ENCODE results near the gene MAIP1. TPM values are rescaled to one million over a fixed set of nuclear protein-coding genes. Genes with fewer than 3 reads are reported as not detected.

MAIP1 gene
- total and polyA plus RNA-seq, 2 donors (not counting 3 experiments of a cell fraction or from before 2014, with no cell fraction given), result 12.0 to 17.7 TPM

DNA sequence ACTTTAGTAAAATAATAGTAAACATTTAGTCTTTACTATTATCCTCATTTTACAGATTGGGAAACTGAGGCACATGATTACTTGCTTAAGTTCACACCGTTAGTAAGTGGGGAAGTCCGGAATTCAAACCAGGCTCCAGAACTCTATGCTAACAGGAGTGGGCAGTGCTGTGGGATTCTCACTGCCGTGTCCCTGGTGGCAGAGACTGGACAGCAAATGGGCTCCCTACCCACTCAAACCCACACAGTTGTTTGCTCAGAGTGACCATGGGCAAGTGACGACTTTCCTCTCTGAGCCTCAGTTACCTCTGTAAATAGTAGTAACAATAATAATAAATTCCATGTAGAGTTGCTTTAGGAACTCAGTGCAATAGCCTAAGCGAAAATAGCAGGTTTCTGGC, 24.0 kb downstream of the MAIP1 start:
- H3K4me3 ChIP-seq (replicated peaks in 1 of 3; ENCODE audit: insufficient read depth in 1 of 3, low read depth in 1 of 3, low read length in 3 of 3), result peak overlapping the region in 1 of 3 experiments; percentile 9
- H3K4me1 ChIP-seq (ENCODE audit: control insufficient read depth, extremely low read depth, insufficient read depth, low read length), result peaks cover 9% of the 10 kb centered on the region
- intact Hi-C loops (cut with micrococcal nuclease) (no loop called here), dilution Hi-C loops (cut with MboI; ENCODE audit: extremely low pct_ligation_motif_present, low sequenced_read_pairs) (no loop called here)
- no peaks in the 10 kb centered on the region for H3K27me3 ChIP-seq (ENCODE audit: control insufficient read depth in 2 of 2, insufficient read depth in 2 of 2, low read length in 2 of 2)
- H3K36me3 ChIP-seq (ENCODE audit: control insufficient read depth in 2 of 2, extremely low read depth in 1 of 2, insufficient read depth in 2 of 2, low read length in 2 of 2), result no peaks in the 10 kb centered on the region
- no peak overlapping the region for H3K27ac ChIP-seq (ENCODE audit: insufficient read depth, low read depth, low read length)
- DNase-seq (ENCODE audit: low read depth, low spot score) (no peak), FAIRE-seq (no peak)
- no peak overlapping the region for H3K9ac ChIP-seq (replicated peaks; ENCODE audit: extremely low read depth, insufficient read depth, low read length)
- ChIA-PET CTCF (interaction anchor here (1.1 to 2.8 kb wide), 11 partner anchors 327 to 724 kb away, joined by 3 to 62 read pairs (median 8); partner anchors contain the start of gene SPATS2L), POLR2A (no interaction called here)
- H2AFZ ChIP-seq (ENCODE audit: low read depth, low read length), result peak overlapping the region; percentile 71
- H3K9me1 ChIP-seq (replicated peaks; ENCODE audit: control insufficient read depth, extremely low read depth, insufficient read depth, low read length), result no peaks in the 10 kb centered on the region
- peak overlapping the region; percentile 64 for H3K4me2 ChIP-seq (ENCODE audit: insufficient read depth, low read length)
- H3K9me3 ChIP-seq (replicated peaks; ENCODE audit: control insufficient read depth, insufficient read depth, low read length), result no peaks in the 10 kb centered on the region
- TF ChIP-seq POLR2AphosphoS5 (IDR thresholded peaks at IDR 0.05; ENCODE audit: insufficient read depth, low read depth, low read length) (no peak), MYC (IDR thresholded peaks at IDR 0.05; ENCODE audit: low read depth, low read length) (no peak), CTCF (IDR thresholded peaks at IDR 0.05; ENCODE audit: extremely low read depth in 1 of 2, insufficient read depth in 1 of 2, low read depth in 1 of 2, low read length in 2 of 2) (no peak), MAX (IDR thresholded peaks at IDR 0.05; ENCODE audit: insufficient read depth, insufficient read length) (no peak), POLR2A (IDR thresholded peaks at IDR 0.05; ENCODE audit: low read depth, low read length) (no peak), FOS (IDR thresholded peaks at IDR 0.05; ENCODE audit: borderline replicate concordance, insufficient read depth, low read length) (no peak)
- H3K79me2 ChIP-seq (ENCODE audit: control insufficient read depth, insufficient read depth, low read length), result no peaks in the 10 kb centered on the region
- BruUV-seq (replicated peaks), result no TSS peak
- no peaks in the 10 kb centered on the region for H4K20me1 ChIP-seq (replicated peaks; ENCODE audit: control insufficient read depth, extremely low read depth, insufficient read depth, low read length)

Data from endothelial cell of umbilical vein (primary cell).